WTC11 (cell line): ENCODE data around the gene SLC17A8. TPM values are rescaled to one million over a fixed set of nuclear protein-coding genes. Genes with fewer than 3 reads are reported as not detected.
A peak's percentile ranks its signal among the peaks of the same experiment; 100 is the strongest.

Experiments used
- ATAC-seq: fragments of 200-7000 bp; cut with Tn5 transposase; 2 replicates; pipeline ENCODE4 v1.10.0; 2021; ENCODE audit warnings: mild to moderate bottlenecking, moderate library complexity
- CTCF ChIA-PET: fragments of 300-600 bp; sonication (Branson Sonifier 250); formaldehyde crosslinking; loops from one replicate; lab custom pipeline; 2021; ENCODE audit warnings: antibody characterized with exemption; lab: Charles Lee
- POLR2A ChIA-PET: fragments of 350-600 bp; sonication (Branson Sonifier 250); formaldehyde crosslinking; loops from one replicate; lab custom pipeline; 2021; ENCODE audit warnings: antibody characterized with exemption; lab: Charles Lee
- DNase-seq: peaks from one replicate; pipeline ENCODE4 v3.0.0; 2021; ENCODE audit warnings: low spot score
- H3K27ac Mint-ChIP-seq: 2 replicates; pipeline ENCODE4 v1.8.0; 2021; ENCODE audit warnings: mixed read lengths
- H3K27me3 Mint-ChIP-seq: 2 replicates; pipeline ENCODE4 v1.8.0; 2021; ENCODE audit warnings: low read depth, mild to moderate bottlenecking, moderate library complexity, mixed read lengths
- H3K36me3 Mint-ChIP-seq: 2 replicates; pipeline ENCODE4 v1.8.0; 2021; ENCODE audit warnings: mixed read lengths
- H3K4me1 Mint-ChIP-seq: 2 replicates; pipeline ENCODE4 v1.8.0; 2022; ENCODE audit warnings: mixed read lengths
- H3K4me3 Mint-ChIP-seq: 2 replicates; pipeline ENCODE4 v1.8.0; 2021; ENCODE audit warnings: mild to moderate bottlenecking, moderate library complexity, mixed read lengths
- H3K9me3 Mint-ChIP-seq: 2 replicates; pipeline ENCODE4 v1.8.0; 2021; ENCODE audit warnings: mixed read lengths
- ELF4 ChIP-seq: sonication (generic); formaldehyde crosslinking; IDR thresholded peaks from 2 replicates; pipeline ENCODE4 v1.8.1; 2022; ENCODE audit warnings: low read depth, mild to moderate bottlenecking, moderate library complexity, missing genetic modification reagents
- FOXJ3 ChIP-seq: sonication (generic); formaldehyde crosslinking; IDR thresholded peaks from 2 replicates; pipeline ENCODE4 v1.9.0; 2021; ENCODE audit warnings: missing genetic modification reagents, mild to moderate bottlenecking, borderline replicate concordance
- FOXK1 ChIP-seq: sonication (generic); formaldehyde crosslinking; IDR thresholded peaks from 2 replicates; pipeline ENCODE4 v1.8.0; 2022; ENCODE audit warnings: mild to moderate bottlenecking, moderate library complexity, missing genetic modification reagents
- FOXP4 ChIP-seq: sonication (generic); formaldehyde crosslinking; IDR thresholded peaks from 2 replicates; pipeline ENCODE4 v1.8.0; 2022; ENCODE audit warnings: mild to moderate bottlenecking, missing genetic modification reagents
- GABPB1 ChIP-seq: sonication (generic); formaldehyde crosslinking; IDR thresholded peaks from 2 replicates; pipeline ENCODE4 v1.8.1; 2023; ENCODE audit warnings: mild to moderate bottlenecking, missing genetic modification reagents
- IRF2 ChIP-seq: sonication (generic); formaldehyde crosslinking; IDR thresholded peaks from 2 replicates; pipeline ENCODE4 v1.8.0; 2022; ENCODE audit warnings: low read depth, missing genetic modification reagents, borderline replicate concordance
- MXD4 ChIP-seq: fragments of 250-450 bp; sonication (Bioruptor Pico); IDR thresholded peaks from 2 replicates; pipeline ENCODE4 v1.8.0; 2021; ENCODE audit warnings: mild to moderate bottlenecking, moderate library complexity, borderline replicate concordance
- RORB ChIP-seq: fragments of 250-450 bp; sonication (Bioruptor Pico); IDR thresholded peaks from 2 replicates; pipeline ENCODE4 v1.9.0; 2021; ENCODE audit warnings: mild to moderate bottlenecking
- SMAD4 ChIP-seq: sonication (generic); formaldehyde crosslinking; IDR thresholded peaks from 2 replicates; pipeline ENCODE4 v1.8.0; 2022; ENCODE audit warnings: mild to moderate bottlenecking, missing genetic modification reagents
- SOX15 ChIP-seq: fragments of 250-450 bp; sonication (Bioruptor Pico); IDR thresholded peaks from 2 replicates; pipeline ENCODE4 v1.9.0; 2021; ENCODE audit warnings: mild to moderate bottlenecking
- ZNF232 ChIP-seq: sonication (generic); formaldehyde crosslinking; IDR thresholded peaks from 2 replicates; pipeline ENCODE4 v1.8.0; 2022; ENCODE audit warnings: mild to moderate bottlenecking, missing genetic modification reagents
- ZNF396 ChIP-seq: fragments of 250-450 bp; sonication (Bioruptor Pico); IDR thresholded peaks from 2 replicates; pipeline ENCODE4 v1.8.0; 2021; ENCODE audit warnings: mild to moderate bottlenecking, moderate library complexity, borderline replicate concordance
- total RNA-seq: library from RNA; stranded (reverse); gene quantifications from 3 replicates; pipeline ENCODE4 v1.2.3, GENCODE V29; 2021
- TF ChIP-seq, protein P1 (sequence below): sonication (generic); formaldehyde crosslinking; IDR thresholded peaks from 2 replicates; pipeline ENCODE4 v1.8.0; 2022; ENCODE audit warnings: mild to moderate bottlenecking, missing genetic modification reagents
- TF ChIP-seq, protein P2 (sequence below): sonication (generic); formaldehyde crosslinking; IDR thresholded peaks from 2 replicates; pipeline ENCODE4 v1.8.1; 2023; ENCODE audit warnings: mild to moderate bottlenecking, missing genetic modification reagents, moderate library complexity

SLC17A8 gene
- total RNA-seq, 1 experiment from 2014 or later: 0.26 TPM

GRCh38 chr12:100437038-100437841 lies 80.4 kb downstream of the SLC17A8 start:
- TF ChIP-seq FOXP4 (CRISPR knock-in tag) (no peak), GABPB1 (CRISPR knock-in tag) (peak; percentile 89)
- peaks cover 6% of the 10 kb centered on the region for H3K4me1 Mint-ChIP-seq
- H3K27me3 Mint-ChIP-seq: no peaks in the 10 kb centered on the region; the same call in 1 of the 2 replicates
- 0 out of 2 replicates have a peak, but pooled peaks cover 5% of the 10 kb centered on the region for H3K9me3 Mint-ChIP-seq
- ATAC-seq (no peak), DNase-seq (no peak)
- ChIA-PET POLR2A (no interaction called here), CTCF (interaction anchor here (3.2 kb wide), 1 partner anchor 32 kb away, joined by 18 read pairs; no protein-coding TSS in a partner anchor)
- H3K27ac Mint-ChIP-seq: no peak overlapping the region
- H3K4me3 Mint-ChIP-seq: no peak overlapping the region
- no peaks in the 10 kb centered on the region for H3K36me3 Mint-ChIP-seq

DNA sequence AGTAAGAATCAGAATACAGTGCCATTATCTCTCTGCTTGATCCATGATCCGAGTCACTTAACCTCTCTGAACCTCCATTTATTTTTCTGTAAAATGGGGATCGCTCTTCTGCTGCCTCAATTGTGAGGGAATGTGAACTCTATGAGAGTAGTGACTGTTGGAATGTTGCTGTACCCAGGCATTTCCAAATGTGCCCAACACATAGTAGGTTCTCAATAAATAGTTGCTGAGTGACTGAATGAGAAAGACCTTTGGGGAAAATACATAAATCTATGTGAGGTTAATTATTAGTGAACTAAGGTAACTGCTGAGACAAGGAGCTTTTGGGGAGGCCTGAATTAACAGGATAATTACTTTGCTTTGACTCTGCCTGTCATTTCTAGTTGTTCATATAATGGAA lies 82.9 kb downstream of the SLC17A8 start:
- Mint-ChIP-seq H3K27me3 (no peaks in the 10 kb centered on the region; the same call in 1 of the 2 replicates), H3K36me3 (no peaks in the 10 kb centered on the region), H3K27ac (no peak overlapping the region; the same call in 1 of the 2 replicates), H3K4me1 (peaks cover 6% of the 10 kb centered on the region), H3K4me3 (no peak overlapping the region), H3K9me3 (no peaks in the 10 kb centered on the region)
- ATAC-seq (no peak), DNase-seq (no peak)
- no peak for TF ChIP-seq SMAD4 (CRISPR knock-in tag)
- TF ChIP-seq, protein P1, sequence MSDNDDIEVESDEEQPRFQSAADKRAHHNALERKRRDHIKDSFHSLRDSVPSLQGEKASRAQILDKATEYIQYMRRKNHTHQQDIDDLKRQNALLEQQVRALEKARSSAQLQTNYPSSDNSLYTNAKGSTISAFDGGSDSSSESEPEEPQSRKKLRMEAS: no peak
- POLR2A ChIA-PET: no interaction called here
- CTCF ChIA-PET: interaction anchor here (4.2 kb wide), 1 partner anchor 35 kb away, joined by 18 read pairs; no protein-coding TSS in a partner anchor

- peaks cover 12% of the 10 kb centered on the region for H3K4me1 Mint-ChIP-seq
Observed at GRCh38 chr12:100442403-100442802, 85.5 kb downstream of the SLC17A8 start.

DNA sequence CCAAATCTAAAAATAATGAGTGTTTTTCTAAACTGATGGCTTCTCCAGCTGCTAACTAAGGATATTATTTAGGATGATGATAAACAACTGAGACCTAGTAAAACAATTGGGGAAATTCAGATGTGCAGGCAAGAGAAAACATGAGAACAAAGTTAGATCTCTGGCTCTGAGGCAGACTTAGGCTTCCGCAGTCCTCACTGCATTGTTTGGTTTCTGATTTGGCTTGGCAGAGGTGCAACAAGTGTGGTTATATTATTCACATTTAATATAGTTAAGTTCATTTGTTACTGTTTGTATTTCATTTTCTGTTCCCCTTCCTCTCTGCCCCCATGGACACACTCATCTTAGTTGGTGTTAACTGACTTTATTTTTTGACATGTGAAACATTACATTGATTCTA lies 86.6 kb downstream of the SLC17A8 start:
- H3K4me1 Mint-ChIP-seq: peaks cover 18% of the 10 kb centered on the region
- CTCF ChIA-PET: no interaction called here
- POLR2A ChIA-PET: no interaction called here
- ATAC-seq (no peak), DNase-seq (no peak)
- TF ChIP-seq FOXK1 (CRISPR knock-in tag) (no peak), IRF2 (CRISPR knock-in tag) (no peak), RORB (CRISPR knock-in tag) (no peak), MXD4 (CRISPR knock-in tag) (no peak), ELF4 (CRISPR knock-in tag) (no peak), ZNF396 (no peak)
- TF ChIP-seq, protein P2, sequence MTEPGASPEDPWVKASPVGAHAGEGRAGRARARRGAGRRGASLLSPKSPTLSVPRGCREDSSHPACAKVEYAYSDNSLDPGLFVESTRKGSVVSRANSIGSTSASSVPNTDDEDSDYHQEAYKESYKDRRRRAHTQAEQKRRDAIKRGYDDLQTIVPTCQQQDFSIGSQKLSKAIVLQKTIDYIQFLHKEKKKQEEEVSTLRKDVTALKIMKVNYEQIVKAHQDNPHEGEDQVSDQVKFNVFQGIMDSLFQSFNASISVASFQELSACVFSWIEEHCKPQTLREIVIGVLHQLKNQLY: no peak
- no peak overlapping the region for H3K4me3 Mint-ChIP-seq
- no peaks in the 10 kb centered on the region for H3K9me3 Mint-ChIP-seq
- no peak overlapping the region for H3K27ac Mint-ChIP-seq
- H3K36me3 Mint-ChIP-seq: no peaks in the 10 kb centered on the region
- H3K27me3 Mint-ChIP-seq: no peaks in the 10 kb centered on the region

More at GRCh38 chr12:100442403-100442802, 85.5 kb downstream of the SLC17A8 start:
- no peak for ATAC-seq
- no peaks in the 10 kb centered on the region for H3K36me3 Mint-ChIP-seq
- TF ChIP-seq ZNF232 (CRISPR knock-in tag) (no peak), FOXJ3 (CRISPR knock-in tag) (no peak), SOX15 (no peak), MXD4 (CRISPR knock-in tag) (no peak)
- TF ChIP-seq, all 79 proteins: peak for 0
- Mint-ChIP-seq H3K9me3 (no peaks in the 10 kb centered on the region), H3K27ac (no peak overlapping the region), H3K4me3 (no peak overlapping the region), H3K27me3 (no peaks in the 10 kb centered on the region)
- DNase-seq: no peak
- POLR2A ChIA-PET: no interaction called here
- CTCF ChIA-PET: interaction anchor here (4.2 kb wide), 1 partner anchor 38 kb away, joined by 18 read pairs; no protein-coding TSS in a partner anchor
